Stimulated activated effector memory CD8-positive, alpha-beta T cell treated with anti-CD3 and anti-CD28 coated beads, Interleukin-12 subunit alpha, Interleukin-12 subunit beta, amount 100 ng/mL, for 72 hours (primary cell): Measurements from ENCODE around the gene TCEA3.

ENCODE experiments used
- ATAC-seq: fragments of 150-1000 bp; cut with Tn5 transposase; 2 replicates; pipeline ENCODE4 v1.10.0; 2021
- DNase-seq, 2 donors: peaks; one replicate each; pipeline ENCODE4 v3.0.0; 2021 to 2022; ENCODE audit warnings: low spot score in 2 of 2
- H3K27ac Mint-ChIP-seq: one replicate; pipeline ENCODE4 v1.8.0; 2022; ENCODE audit warnings: mild to moderate bottlenecking, mixed read lengths
- H3K36me3 Mint-ChIP-seq: one replicate; pipeline ENCODE4 v1.8.0; 2022; ENCODE audit warnings: mild to moderate bottlenecking, mixed read lengths
- H3K4me1 Mint-ChIP-seq: one replicate; pipeline ENCODE4 v1.8.0; 2022; ENCODE audit warnings: mixed read lengths
- H3K4me3 Mint-ChIP-seq: one replicate; pipeline ENCODE4 v1.8.0; 2022; ENCODE audit warnings: mild to moderate bottlenecking, mixed read lengths
- H3K9me3 Mint-ChIP-seq: one replicate; pipeline ENCODE4 v1.8.0; 2022; ENCODE audit warnings: mixed read lengths

TCEA3 gene

GRCh38 chr1:23434260-23434775 lies 9.8 kb upstream of the TCEA3 start:
- no peaks in the 10 kb centered on the region for H3K36me3 Mint-ChIP-seq
- no peak for ATAC-seq
- H3K27ac Mint-ChIP-seq = no peak overlapping the region
- no peak overlapping the region for H3K4me3 Mint-ChIP-seq
- DNase-seq = no peak
- no peaks in the 10 kb centered on the region for H3K9me3 Mint-ChIP-seq
- H3K4me1 Mint-ChIP-seq = no peaks in the 10 kb centered on the region

- H3K27ac Mint-ChIP-seq = no peak overlapping the region
- no peaks in the 10 kb centered on the region for H3K36me3 Mint-ChIP-seq
- H3K9me3 Mint-ChIP-seq = no peaks in the 10 kb centered on the region
- ATAC-seq = no peak
- no peaks in the 10 kb centered on the region for H3K4me1 Mint-ChIP-seq
- no peak for DNase-seq
- no peak overlapping the region for H3K4me3 Mint-ChIP-seq
Measured at GRCh38 chr1:23433122-23433521, 8.6 kb upstream of the TCEA3 start.

GRCh38 chr1:23431431-23431830 lies 6.9 kb upstream of the TCEA3 start:
- ATAC-seq (no peak), DNase-seq (no peak)
- H3K4me1 Mint-ChIP-seq = no peaks in the 10 kb centered on the region
- no peaks in the 10 kb centered on the region for H3K36me3 Mint-ChIP-seq
- H3K4me3 Mint-ChIP-seq = no peak overlapping the region
- H3K9me3 Mint-ChIP-seq = no peaks in the 10 kb centered on the region
- no peak overlapping the region for H3K27ac Mint-ChIP-seq

GRCh38 chr1:23430803-23431202 lies 6.3 kb upstream of the TCEA3 start:
- Mint-ChIP-seq H3K9me3 (no peaks in the 10 kb centered on the region), H3K27ac (no peak overlapping the region), H3K4me1 (no peaks in the 10 kb centered on the region), H3K4me3 (no peak overlapping the region), H3K36me3 (no peaks in the 10 kb centered on the region)
- no peak for ATAC-seq
- DNase-seq = no peak

GRCh38 chr1:23428136-23428905 lies 3.8 kb upstream of the TCEA3 start:
- Mint-ChIP-seq H3K4me3 (no peak overlapping the region), H3K9me3 (no peaks in the 10 kb centered on the region), H3K4me1 (peaks cover 13% of the 10 kb centered on the region), H3K27ac (no peak overlapping the region), H3K36me3 (no peaks in the 10 kb centered on the region)
- ATAC-seq = no peak
- DNase-seq = no peak

GRCh38 chr1:23427550-23427949 lies 3.0 kb upstream of the TCEA3 start:
- Mint-ChIP-seq H3K4me1 (peaks cover 21% of the 10 kb centered on the region), H3K9me3 (no peaks in the 10 kb centered on the region), H3K4me3 (no peak overlapping the region), H3K36me3 (no peaks in the 10 kb centered on the region), H3K27ac (no peak overlapping the region)
- ATAC-seq (no peak), DNase-seq (no peak)

GRCh38 chr1:23426828-23427227 lies 2.3 kb upstream of the TCEA3 start:
- Mint-ChIP-seq H3K36me3 (no peaks in the 10 kb centered on the region), H3K4me1 (peaks cover 28% of the 10 kb centered on the region), H3K4me3 (no peak overlapping the region), H3K27ac (no peak overlapping the region), H3K9me3 (no peaks in the 10 kb centered on the region)
- ATAC-seq (no peak), DNase-seq (no peak)

GRCh38 chr1:23425193-23425494 lies 596 bp upstream of the TCEA3 start:
- DNase-seq (no peak), ATAC-seq (no peak)
- Mint-ChIP-seq H3K4me1 (peaks cover 29% of the 10 kb centered on the region), H3K27ac (no peak overlapping the region), H3K4me3 (peak overlapping the region; percentile 73), H3K9me3 (no peaks in the 10 kb centered on the region), H3K36me3 (no peaks in the 10 kb centered on the region)

- Mint-ChIP-seq H3K27ac (no peak overlapping the region), H3K4me3 (peak overlapping the region; percentile 73), H3K4me1 (peaks cover 29% of the 10 kb centered on the region), H3K36me3 (no peaks in the 10 kb centered on the region), H3K9me3 (no peaks in the 10 kb centered on the region)
- DNase-seq = no peak
- ATAC-seq = no peak
Measured at GRCh38 chr1:23423415-23424292, 894 bp downstream of the TCEA3 start.

GRCh38 chr1:23422941-23423340 lies 1.6 kb downstream of the TCEA3 start:
- H3K4me3 Mint-ChIP-seq = peak overlapping the region; percentile 73
- no peaks in the 10 kb centered on the region for H3K9me3 Mint-ChIP-seq
- no peaks in the 10 kb centered on the region for H3K36me3 Mint-ChIP-seq
- no peak overlapping the region for H3K27ac Mint-ChIP-seq
- H3K4me1 Mint-ChIP-seq = peaks cover 29% of the 10 kb centered on the region
- DNase-seq (no peak), ATAC-seq (no peak)

GRCh38 chr1:23422241-23422877 lies 2.2 kb downstream of the TCEA3 start:
- peak in 1 of 2 donors; percentile 55 for DNase-seq
- no peak overlapping the region for H3K27ac Mint-ChIP-seq
- peak overlapping the region; percentile 73 for H3K4me3 Mint-ChIP-seq
- no peaks in the 10 kb centered on the region for H3K9me3 Mint-ChIP-seq
- H3K36me3 Mint-ChIP-seq = no peaks in the 10 kb centered on the region
- ATAC-seq = peak; percentile 69
- H3K4me1 Mint-ChIP-seq = peaks cover 29% of the 10 kb centered on the region

- Mint-ChIP-seq H3K36me3 (no peaks in the 10 kb centered on the region), H3K9me3 (no peaks in the 10 kb centered on the region), H3K27ac (no peak overlapping the region), H3K4me1 (peaks cover 29% of the 10 kb centered on the region), H3K4me3 (no peak overlapping the region)
- DNase-seq = no peak
- no peak for ATAC-seq
Measured at GRCh38 chr1:23421753-23422240, 2.8 kb downstream of the TCEA3 start.

GRCh38 chr1:23421343-23421742 lies 3.2 kb downstream of the TCEA3 start:
- no peak overlapping the region for H3K4me3 Mint-ChIP-seq
- DNase-seq (no peak), ATAC-seq (no peak)
- H3K27ac Mint-ChIP-seq = no peak overlapping the region
- H3K36me3 Mint-ChIP-seq = no peaks in the 10 kb centered on the region
- H3K4me1 Mint-ChIP-seq = peaks cover 29% of the 10 kb centered on the region
- H3K9me3 Mint-ChIP-seq = no peaks in the 10 kb centered on the region

GRCh38 chr1:23420778-23421177 lies 3.8 kb downstream of the TCEA3 start:
- H3K4me3 Mint-ChIP-seq = no peak overlapping the region

GRCh38 chr1:23419180-23419579 lies 5.4 kb downstream of the TCEA3 start:
- H3K9me3 Mint-ChIP-seq = no peaks in the 10 kb centered on the region
- peaks cover 24% of the 10 kb centered on the region for H3K4me1 Mint-ChIP-seq
- no peak for DNase-seq
- H3K4me3 Mint-ChIP-seq = no peak overlapping the region
- no peak overlapping the region for H3K27ac Mint-ChIP-seq
- no peaks in the 10 kb centered on the region for H3K36me3 Mint-ChIP-seq
- no peak for ATAC-seq

More at GRCh38 chr1:23420778-23421177, 3.8 kb downstream of the TCEA3 start:
- no peaks in the 10 kb centered on the region for H3K9me3 Mint-ChIP-seq
- no peak overlapping the region for H3K27ac Mint-ChIP-seq
- DNase-seq (no peak), ATAC-seq (no peak)
- H3K4me1 Mint-ChIP-seq = peaks cover 29% of the 10 kb centered on the region
- H3K36me3 Mint-ChIP-seq = no peaks in the 10 kb centered on the region
